GM13976 (cell line): ENCODE results near the gene PCDHAC1.

Source experiments
- DNase-seq: peaks from one replicate; pipeline ENCODE4 v3.0.0; 2012; ENCODE audit warnings: low spot score
- in situ Hi-C: fragments of 300-500 bp; cut with MboI; formaldehyde crosslinking; loops from one replicate; pipeline ENCODE4 v1.12.0; 2022; ENCODE audit warnings: low sequenced_read_pairs, mixed read lengths, inconsistent platforms; ENCODE audit not compliant: unreplicated experiment
- TF ChIP-seq, protein P1 (sequence below): IDR thresholded peaks from 2 replicates; pipeline ENCODE4 v1.5.1; 2012; ENCODE audit warnings: borderline replicate concordance, mild to moderate bottlenecking; ENCODE audit not compliant: insufficient read depth; ENCODE audit errors: extremely low read depth, missing control alignments, control extremely low read depth

Gene PCDHAC1

GRCh38 chr5:140946578-140946977 is 20.5 kb downstream of the PCDHAC1 start:
- TF ChIP-seq, protein P1, sequence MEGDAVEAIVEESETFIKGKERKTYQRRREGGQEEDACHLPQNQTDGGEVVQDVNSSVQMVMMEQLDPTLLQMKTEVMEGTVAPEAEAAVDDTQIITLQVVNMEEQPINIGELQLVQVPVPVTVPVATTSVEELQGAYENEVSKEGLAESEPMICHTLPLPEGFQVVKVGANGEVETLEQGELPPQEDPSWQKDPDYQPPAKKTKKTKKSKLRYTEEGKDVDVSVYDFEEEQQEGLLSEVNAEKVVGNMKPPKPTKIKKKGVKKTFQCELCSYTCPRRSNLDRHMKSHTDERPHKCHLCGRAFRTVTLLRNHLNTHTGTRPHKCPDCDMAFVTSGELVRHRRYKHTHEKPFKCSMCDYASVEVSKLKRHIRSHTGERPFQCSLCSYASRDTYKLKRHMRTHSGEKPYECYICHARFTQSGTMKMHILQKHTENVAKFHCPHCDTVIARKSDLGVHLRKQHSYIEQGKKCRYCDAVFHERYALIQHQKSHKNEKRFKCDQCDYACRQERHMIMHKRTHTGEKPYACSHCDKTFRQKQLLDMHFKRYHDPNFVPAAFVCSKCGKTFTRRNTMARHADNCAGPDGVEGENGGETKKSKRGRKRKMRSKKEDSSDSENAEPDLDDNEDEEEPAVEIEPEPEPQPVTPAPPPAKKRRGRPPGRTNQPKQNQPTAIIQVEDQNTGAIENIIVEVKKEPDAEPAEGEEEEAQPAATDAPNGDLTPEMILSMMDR, result no peak
- in situ Hi-C loops, result no loop called here
- DNase-seq, result no peak

- no peak for DNase-seq
- TF ChIP-seq, protein P1, result no peak
- in situ Hi-C loops, result no loop called here
These were observed 25.5 kb downstream of the PCDHAC1 start for GRCh38 chr5:140951636-140952035.

GRCh38 chr5:140953234-140953633 is 27.1 kb downstream of the PCDHAC1 start:
- in situ Hi-C loops, result no loop called here
- TF ChIP-seq, protein P1, result no peak
- no peak for DNase-seq

GRCh38 chr5:140962190-140962589 is 36.1 kb downstream of the PCDHAC1 start:
- TF ChIP-seq, protein P1, result no peak
- in situ Hi-C loops, result no loop called here
- DNase-seq, result no peak

DNA sequence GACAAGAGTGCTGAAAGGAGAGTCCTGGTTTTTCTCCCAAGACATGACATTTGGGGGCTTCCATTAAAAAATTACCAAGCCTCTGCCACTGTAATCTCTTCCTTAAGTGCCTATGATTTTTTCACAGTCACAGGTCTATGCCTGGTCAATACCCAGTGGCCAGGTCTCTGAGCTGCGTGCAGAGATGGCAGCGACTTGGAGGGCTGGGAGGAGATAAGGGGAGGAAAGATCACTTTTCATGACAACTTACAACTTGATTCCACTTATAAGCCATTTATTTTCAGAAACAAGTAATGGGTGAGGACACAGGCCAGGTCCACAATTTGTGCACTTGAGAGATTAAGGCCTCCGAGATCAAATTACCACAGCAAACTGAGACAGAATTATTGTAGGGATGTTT is 38.3 kb downstream of the PCDHAC1 start:
- in situ Hi-C loops, result no loop called here
- TF ChIP-seq, protein P1, result no peak
- DNase-seq, result no peak

GRCh38 chr5:140965905-140966292 is 39.8 kb downstream of the PCDHAC1 start:
- TF ChIP-seq, protein P1, result no peak
- in situ Hi-C loops, result no loop called here
- no peak for DNase-seq
